Stimulated activated CD4-positive, alpha-beta T cell treated with anti-CD3 and anti-CD28 coated beads, Interleukin-2, amount 100 ng/mL, for 24 hours (primary cell): Measurements from ENCODE around the gene SC5D.

Experiments
- DNase-seq, 2 donors: peaks; one replicate each; pipeline ENCODE4 v3.0.0-alpha.2; 2020

The SC5D gene

GRCh38 chr11:121292495-121293287, at the start of gene SC5D:
Gene SC5D (plus strand): TSS chr11:121292771. CDS start chr11:121303376, 10,605 bp downstream.
- DNase-seq: peak; percentile 94

- no peak for DNase-seq
These were observed 47.7 kb upstream of the SC5D start for GRCh38 chr11:121244884-121245283.

- DNase-seq: no peak
These were observed 46.4 kb upstream of the SC5D start for GRCh38 chr11:121246021-121246768.

- no peak for DNase-seq
These were observed 45.9 kb upstream of the SC5D start for GRCh38 chr11:121246769-121247035.

GRCh38 chr11:121248496-121248895, 44.1 kb upstream of the SC5D start:
- no peak for DNase-seq

- peak in 1 of 2 donors; percentile 12 for DNase-seq
These were observed 43.4 kb upstream of the SC5D start for GRCh38 chr11:121249039-121249663.

GRCh38 chr11:121250843-121251242, 41.7 kb upstream of the SC5D start:
- DNase-seq: no peak

- no peak for DNase-seq
These were observed 38.6 kb upstream of the SC5D start for GRCh38 chr11:121253951-121254350.

GRCh38 chr11:121254756-121255155, 37.8 kb upstream of the SC5D start:
- no peak for DNase-seq

- no peak for DNase-seq
These were observed 37.0 kb upstream of the SC5D start for GRCh38 chr11:121255473-121256125.

GRCh38 chr11:121257289-121257688, 35.3 kb upstream of the SC5D start:
- DNase-seq: no peak

- no peak for DNase-seq
These were observed 34.6 kb upstream of the SC5D start for GRCh38 chr11:121257976-121258375.

- no peak for DNase-seq
These were observed 27.0 kb upstream of the SC5D start for GRCh38 chr11:121265586-121265985.

- DNase-seq: no peak
These were observed 24.0 kb upstream of the SC5D start for GRCh38 chr11:121268581-121268980.

- DNase-seq: no peak
These were observed 22.4 kb upstream of the SC5D start for GRCh38 chr11:121270001-121270678.

- no peak for DNase-seq
These were observed 18.1 kb upstream of the SC5D start for GRCh38 chr11:121274332-121274991.

- no peak for DNase-seq
These were observed 10.9 kb upstream of the SC5D start for GRCh38 chr11:121281698-121282097.

- DNase-seq: no peak
These were observed 10.2 kb upstream of the SC5D start for GRCh38 chr11:121282386-121282785.

- DNase-seq: no peak
These were observed 9.6 kb upstream of the SC5D start for GRCh38 chr11:121282886-121283502.

- no peak for DNase-seq
These were observed 1.3 kb upstream of the SC5D start for GRCh38 chr11:121291319-121291718.

GRCh38 chr11:121291896-121292494, 576 bp upstream of the SC5D start:
- DNase-seq: no peak

GRCh38 chr11:121293288-121293594, 670 bp downstream of the SC5D start:
- DNase-seq: no peak
